DOHH2 (cell line): ENCODE results near the gene ADD3.

ENCODE experiments used
- H3F3A ChIP-seq: fragments of 200-600 bp; sonication (generic), shearing (Covaris generic); 2 replicates; pipeline ENCODE4 v1.6.0; 2016; ENCODE audit warnings: antibody characterized with exemption, mild to moderate bottlenecking; ENCODE audit not compliant: control insufficient read depth, insufficient read depth
- H3K27ac ChIP-seq: fragments of 200-600 bp; sonication (generic); 2 replicates; pipeline ENCODE4 v1.5.1; 2014; ENCODE audit warnings: low read depth, mild to moderate bottlenecking, low read length, moderate library complexity
- H3K27me3 ChIP-seq: fragments of 200-600 bp; sonication (generic); 2 replicates; pipeline ENCODE4 v1.6.1; 2014; ENCODE audit warnings: mild to moderate bottlenecking, low read length, mixed read lengths; ENCODE audit not compliant: control insufficient read depth
- H3K36me3 ChIP-seq: fragments of 200-600 bp; sonication (generic); 2 replicates; pipeline ENCODE4 v1.6.1; 2014; ENCODE audit warnings: mild to moderate bottlenecking, low read length, moderate library complexity, mixed read lengths; ENCODE audit not compliant: control insufficient read depth
- H3K4me1 ChIP-seq: fragments of 200-600 bp; sonication (generic); 2 replicates; pipeline ENCODE4 v1.6.1; 2014; ENCODE audit warnings: mild to moderate bottlenecking, low read length, mixed read lengths; ENCODE audit not compliant: control insufficient read depth
- H3K4me2 ChIP-seq: fragments of 200-600 bp; sonication (generic); 2 replicates; pipeline ENCODE4 v1.6.0; 2014; ENCODE audit warnings: mild to moderate bottlenecking, low read length, moderate library complexity
- H3K4me3 ChIP-seq: fragments of 200-600 bp; sonication (generic); 2 replicates; pipeline ENCODE4 v1.5.1; 2014; ENCODE audit warnings: mild to moderate bottlenecking, low read length, mixed read lengths
- H3K79me2 ChIP-seq: fragments of 200-600 bp; sonication (generic); 2 replicates; pipeline ENCODE4 v1.6.1; 2014; ENCODE audit warnings: mild to moderate bottlenecking, low read length, mixed read lengths; ENCODE audit not compliant: control insufficient read depth
- H3K9me2 ChIP-seq: fragments of 200-600 bp; sonication (generic); replicated peaks from 2 replicates; pipeline ENCODE4 v1.6.1; 2014; ENCODE audit warnings: mild to moderate bottlenecking, low read length, mixed read lengths; ENCODE audit not compliant: control insufficient read depth
- H3K9me3 ChIP-seq: fragments of 200-600 bp; sonication (generic); 2 replicates; pipeline ENCODE4 v1.6.1; 2014; ENCODE audit warnings: antibody characterized with exemption, low read length, mixed read lengths; ENCODE audit not compliant: control insufficient read depth, insufficient read depth
- H4K20me1 ChIP-seq: fragments of 200-600 bp; sonication (generic); 2 replicates; pipeline ENCODE4 v1.6.0; 2014; ENCODE audit warnings: low read depth, mild to moderate bottlenecking, antibody characterized with exemption, low read length, moderate library complexity; ENCODE audit not compliant: control insufficient read depth, insufficient read depth
- CTCF ChIP-seq: fragments of 200-600 bp; sonication (generic); IDR thresholded peaks from one replicate; pipeline ENCODE4 v1.5.1; 2014; ENCODE audit warnings: antibody characterized with exemption, mild to moderate bottlenecking, low read depth, low read length; ENCODE audit not compliant: poor library complexity, severe bottlenecking
- EZH2phosphoT487 ChIP-seq: fragments of 200-600 bp; sonication (generic); IDR thresholded peaks from 2 replicates; pipeline ENCODE4 v1.6.1; 2017; ENCODE audit warnings: borderline replicate concordance, mild to moderate bottlenecking, antibody characterized with exemption, low read length, moderate library complexity, mixed read lengths

ADD3 gene

GRCh38 chr10:110158051-110159005 lies 150.5 kb downstream of the ADD3 start:
- Histone ChIP-seq H3K4me1 (peaks cover 19% of the 10 kb centered on the region), H3K27me3 (peaks cover 17% of the 10 kb centered on the region), H3K9me2 (no peaks in the 10 kb centered on the region), H3K9me3 (peaks cover 5% of the 10 kb centered on the region; the same call in 1 of the 2 replicates), H3K79me2 (no peaks in the 10 kb centered on the region), H4K20me1 (no peaks in the 10 kb centered on the region), H3K27ac (no peak overlapping the region), H3K4me3 (no peak overlapping the region), H3F3A (no peaks in the 10 kb centered on the region), H3K4me2 (no peak overlapping the region), H3K36me3 (no peaks in the 10 kb centered on the region)
- TF ChIP-seq EZH2phosphoT487 (no peak), CTCF (no peak)

DNA sequence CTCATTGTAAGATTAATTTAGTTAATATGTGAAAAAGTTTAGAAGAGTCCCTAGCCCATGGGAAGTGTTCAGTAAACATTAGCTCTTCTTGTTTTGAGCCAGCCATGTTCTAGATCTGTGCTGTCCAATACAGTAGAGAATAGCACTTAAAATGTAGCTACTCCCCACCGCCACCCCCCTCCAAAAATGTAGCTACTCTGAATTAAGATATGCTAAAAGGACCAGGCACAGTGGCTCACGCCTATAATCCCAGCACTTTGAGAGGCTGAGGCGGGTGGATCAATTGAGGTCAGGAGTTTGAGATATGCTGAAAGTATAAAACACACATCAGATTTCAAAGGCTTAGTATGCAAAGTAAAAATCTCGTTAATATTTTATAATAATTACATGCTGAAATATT lies 152.3 kb downstream of the ADD3 start:
- Histone ChIP-seq H3K27ac (no peak overlapping the region), H3K4me3 (no peak overlapping the region), H3K79me2 (no peaks in the 10 kb centered on the region), H3K9me3 (peaks cover 5% of the 10 kb centered on the region; the same call in 1 of the 2 replicates), H3K36me3 (no peaks in the 10 kb centered on the region), H3K9me2 (no peaks in the 10 kb centered on the region), H3K4me2 (no peak overlapping the region), H3K27me3 (peaks cover 29% of the 10 kb centered on the region), H3F3A (no peaks in the 10 kb centered on the region), H4K20me1 (no peaks in the 10 kb centered on the region), H3K4me1 (peaks cover 10% of the 10 kb centered on the region)
- no peak for TF ChIP-seq EZH2phosphoT487
- TF ChIP-seq CTCF, result no peak

GRCh38 chr10:110160522-110160921 lies 152.7 kb downstream of the ADD3 start:
- Histone ChIP-seq H3F3A (no peaks in the 10 kb centered on the region), H3K27me3 (peaks cover 34% of the 10 kb centered on the region), H3K4me1 (peaks cover 10% of the 10 kb centered on the region), H3K4me3 (no peak overlapping the region), H3K79me2 (no peaks in the 10 kb centered on the region), H4K20me1 (no peaks in the 10 kb centered on the region), H3K9me2 (no peaks in the 10 kb centered on the region), H3K36me3 (no peaks in the 10 kb centered on the region), H3K4me2 (no peak overlapping the region), H3K9me3 (peaks cover 5% of the 10 kb centered on the region; the same call in 1 of the 2 replicates), H3K27ac (no peak overlapping the region)
- no peak for TF ChIP-seq EZH2phosphoT487
- no peak for TF ChIP-seq CTCF
